Muscle of back (tissue), 11 donors: ENCODE results near the gene POLR2H. TPM values are rescaled to one million over a fixed set of nuclear protein-coding genes. Genes with fewer than 3 reads are reported as not detected.
A peak's percentile ranks its signal among the peaks of the same experiment; 100 is the strongest.

Experiments used
- DNase-seq, 3 donors: peaks; one replicate each; pipeline versions ENCODE4 v3.0.0 to v3.0.0-alpha.2; 2013
- polyA plus RNA-seq, 10 donors: library from polyadenylated mRNA; unstranded; fragments of 120-200 nt; gene quantifications; one replicate each; pipeline ENCODE4 v1.2.1, GENCODE V29; 2013; ENCODE audit not compliant: insufficient read length in 10 of 10

Gene POLR2H
- polyA plus RNA-seq, 10 donors: 40.0 to 61.4 (median 43.8) TPM

DNA sequence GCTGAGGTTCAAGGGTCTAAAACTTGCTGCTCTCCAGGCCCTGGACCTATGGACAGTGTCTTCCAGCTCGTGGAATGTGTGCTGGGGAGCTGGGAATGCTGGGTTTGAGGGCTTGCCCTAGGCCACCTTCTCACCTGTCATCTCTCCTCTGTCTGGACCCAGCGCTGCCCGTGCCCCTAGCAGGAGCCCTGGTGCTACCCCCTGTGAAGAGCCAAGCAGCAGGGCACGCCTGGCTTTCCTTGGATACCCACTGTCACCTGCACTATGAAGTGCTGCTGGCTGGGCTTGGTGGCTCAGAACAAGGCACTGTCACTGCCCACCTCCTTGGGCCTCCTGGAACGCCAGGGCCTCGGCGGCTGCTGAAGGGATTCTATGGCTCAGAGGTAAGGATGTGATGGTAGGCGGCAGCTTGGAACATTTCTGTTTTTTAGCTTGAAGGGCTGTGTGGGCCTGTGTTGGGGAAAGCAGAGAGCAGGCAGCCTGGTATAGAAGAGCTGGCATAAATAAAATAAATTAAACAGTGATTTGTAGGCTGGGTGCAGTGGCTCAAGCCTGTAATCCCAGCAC, 23.4 kb downstream of the POLR2H start:
- DNase-seq: no peak

DNA sequence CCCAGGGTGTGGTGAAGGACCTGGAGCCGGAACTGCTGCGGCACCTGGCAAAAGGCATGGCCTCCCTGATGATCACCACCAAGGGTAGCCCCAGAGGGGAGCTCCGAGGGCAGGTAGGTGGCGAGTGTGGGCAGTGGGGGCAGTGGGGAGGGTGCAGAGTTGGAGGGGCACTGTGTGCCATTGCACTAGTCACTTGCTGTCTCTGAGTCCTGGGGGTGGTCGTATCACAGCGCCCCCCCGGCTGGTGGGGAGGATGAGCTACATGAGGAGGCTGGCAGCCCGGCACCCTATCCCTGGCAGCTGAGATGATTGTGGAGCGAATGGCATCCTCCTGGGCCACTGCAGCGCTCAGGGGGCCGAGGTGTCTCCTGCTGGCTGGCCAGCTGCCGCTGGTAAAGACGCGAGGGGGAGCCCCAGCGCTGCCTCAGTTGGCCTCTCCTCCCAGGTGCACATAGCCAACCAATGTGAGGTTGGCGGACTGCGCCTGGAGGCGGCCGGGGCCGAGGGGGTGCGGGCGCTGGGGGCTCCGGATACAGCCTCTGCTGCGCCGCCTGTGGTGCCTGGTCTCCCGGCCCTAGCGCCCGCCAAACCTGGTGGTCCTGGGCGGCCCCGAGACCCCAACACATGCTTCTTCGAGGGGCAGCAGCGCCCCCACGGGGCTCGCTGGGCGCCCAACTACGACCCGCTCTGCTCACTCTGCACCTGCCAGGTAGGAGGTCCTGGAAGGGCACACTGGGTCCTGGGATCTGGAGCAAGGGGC, 24.7 kb downstream of the POLR2H start:
- no peak for DNase-seq

DNA sequence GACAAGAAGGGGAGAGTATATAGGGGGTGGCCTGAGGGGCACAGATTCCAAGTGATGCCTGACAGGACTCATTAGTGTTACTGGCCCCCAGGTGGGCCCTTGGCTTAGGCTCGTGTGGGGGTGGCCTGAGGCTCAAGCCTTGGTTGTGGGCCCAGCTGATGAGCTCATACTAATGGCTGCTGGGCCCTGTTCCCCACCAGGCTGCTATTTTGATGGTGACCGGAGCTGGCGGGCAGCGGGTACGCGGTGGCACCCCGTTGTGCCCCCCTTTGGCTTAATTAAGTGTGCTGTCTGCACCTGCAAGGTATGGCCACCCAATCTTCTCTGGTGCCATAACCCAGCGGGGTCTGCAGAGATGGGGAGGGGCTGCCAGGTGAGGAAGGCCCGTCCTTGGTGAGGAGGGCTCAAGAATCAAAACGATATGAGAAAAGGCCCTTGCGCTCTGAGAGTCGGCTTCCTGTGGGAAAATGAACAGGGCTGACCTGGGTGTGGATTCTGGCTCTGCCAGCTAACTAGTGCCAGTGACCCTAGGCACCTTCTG, 25.7 kb downstream of the POLR2H start:
- DNase-seq: no peak

DNA sequence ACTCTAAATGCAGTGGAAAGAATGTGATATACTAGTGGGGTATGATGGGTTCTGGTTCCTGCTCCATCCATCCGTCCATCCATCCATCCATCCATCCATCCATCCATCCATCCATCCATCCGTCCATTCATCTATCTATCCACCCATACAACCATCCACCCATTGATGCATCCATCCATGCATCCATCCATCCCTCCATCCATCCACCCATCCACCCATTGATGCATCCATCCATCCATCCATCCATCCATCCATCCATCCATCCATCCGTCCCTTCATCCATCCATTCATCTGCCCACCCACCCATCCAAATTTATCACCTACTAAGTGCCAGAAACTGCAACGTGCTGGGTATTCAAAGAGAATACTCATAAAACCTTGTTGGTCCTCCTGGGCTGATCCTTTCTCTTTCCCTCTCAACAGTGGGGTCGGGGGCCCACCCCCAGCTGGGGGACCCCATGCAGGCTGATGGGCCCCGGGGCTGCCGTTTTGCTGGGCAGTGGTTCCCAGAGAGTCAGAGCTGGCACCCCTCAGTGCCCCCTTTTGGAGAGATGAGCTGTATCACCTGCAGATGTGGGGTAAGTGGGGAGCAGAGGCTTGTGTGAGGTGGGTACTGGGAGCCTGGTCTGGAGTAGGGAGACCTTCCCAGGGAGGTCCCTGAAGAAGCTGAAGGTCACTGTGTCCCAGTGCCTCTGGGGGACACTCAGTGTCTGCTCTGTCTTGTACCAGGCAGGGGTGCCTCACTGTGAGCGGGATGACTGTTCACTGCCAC, 26.8 kb downstream of the POLR2H start:
- DNase-seq: no peak

DNA sequence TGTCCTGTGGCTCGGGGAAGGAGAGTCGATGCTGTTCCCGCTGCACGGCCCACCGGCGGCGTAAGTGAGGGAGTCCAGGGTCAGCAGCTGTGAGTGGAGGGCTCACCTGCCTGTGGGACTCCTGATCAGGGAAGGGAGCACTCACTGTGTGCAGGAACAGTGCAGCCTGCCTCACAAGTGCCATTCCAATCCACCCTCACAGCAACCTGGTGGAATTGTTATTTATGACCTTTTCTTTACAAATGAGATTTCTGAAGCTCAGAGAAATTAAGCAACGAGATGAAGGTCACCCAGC, 27.4 kb downstream of the POLR2H start:
- DNase-seq: no peak

DNA sequence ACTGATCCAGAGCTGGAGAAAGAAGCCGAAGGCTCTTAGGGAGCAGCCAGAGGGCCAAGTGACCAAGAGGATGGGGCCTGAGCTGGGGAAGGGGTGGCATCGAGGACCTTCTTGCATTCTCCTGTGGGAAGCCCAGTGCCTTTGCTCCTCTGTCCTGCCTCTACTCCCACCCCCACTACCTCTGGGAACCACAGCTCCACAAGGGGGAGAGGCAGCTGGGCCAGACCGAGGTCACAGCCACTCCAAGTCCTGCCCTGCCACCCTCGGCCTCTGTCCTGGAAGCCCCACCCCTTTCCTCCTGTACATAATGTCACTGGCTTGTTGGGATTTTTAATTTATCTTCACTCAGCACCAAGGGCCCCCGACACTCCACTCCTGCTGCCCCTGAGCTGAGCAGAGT, 27.9 kb downstream of the POLR2H start:
- no peak for DNase-seq

DNA sequence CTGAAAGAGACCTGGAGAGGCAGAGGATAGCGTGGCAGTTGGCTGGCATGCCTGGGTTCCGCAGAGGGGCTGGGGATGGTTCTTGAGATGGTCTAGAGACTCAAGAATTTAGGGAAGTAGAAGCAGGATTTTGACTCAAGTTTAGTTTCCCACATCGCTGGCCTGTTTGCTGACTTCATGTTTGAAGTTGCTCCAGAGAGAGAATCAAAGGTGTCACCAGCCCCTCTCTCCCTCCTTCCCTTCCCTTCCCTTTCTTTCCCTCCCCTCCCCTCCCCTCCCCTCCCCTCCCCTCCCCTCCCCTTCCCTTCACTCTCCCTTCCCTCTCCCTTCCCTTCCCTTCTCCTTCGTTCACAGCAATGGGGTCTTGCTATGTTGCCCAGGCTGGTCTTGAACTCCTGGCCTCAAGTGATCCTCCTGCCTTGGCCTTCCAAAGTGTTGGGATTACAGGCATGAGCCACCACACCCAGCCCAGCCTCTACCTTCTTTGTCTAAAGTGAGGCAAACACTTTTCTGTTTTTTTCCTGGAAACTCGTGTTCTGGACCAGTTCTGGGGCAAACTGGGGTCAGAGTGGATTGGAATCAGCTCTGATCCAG, 28.5 kb downstream of the POLR2H start:
- no peak for DNase-seq

DNA sequence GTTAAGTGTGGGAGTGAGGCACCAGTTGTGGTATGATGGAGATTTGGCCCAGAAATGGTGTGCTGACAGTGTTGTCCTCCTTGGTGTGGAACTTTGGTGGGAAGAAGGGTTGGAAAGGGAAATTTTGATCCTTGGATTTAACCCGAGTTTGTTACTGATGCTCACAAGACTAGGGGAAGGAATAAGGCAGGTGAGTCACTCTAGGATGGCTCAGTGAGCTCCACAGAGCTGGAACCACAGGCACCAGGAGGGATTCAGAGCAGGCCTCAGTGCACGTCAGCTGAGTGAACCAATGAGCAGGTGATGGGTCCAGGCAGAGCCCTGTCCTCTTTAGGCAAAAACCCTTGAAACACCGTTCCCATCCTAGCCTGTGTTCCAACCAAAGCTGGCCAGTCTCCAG, 29.8 kb downstream of the POLR2H start:
- no peak for DNase-seq

DNA sequence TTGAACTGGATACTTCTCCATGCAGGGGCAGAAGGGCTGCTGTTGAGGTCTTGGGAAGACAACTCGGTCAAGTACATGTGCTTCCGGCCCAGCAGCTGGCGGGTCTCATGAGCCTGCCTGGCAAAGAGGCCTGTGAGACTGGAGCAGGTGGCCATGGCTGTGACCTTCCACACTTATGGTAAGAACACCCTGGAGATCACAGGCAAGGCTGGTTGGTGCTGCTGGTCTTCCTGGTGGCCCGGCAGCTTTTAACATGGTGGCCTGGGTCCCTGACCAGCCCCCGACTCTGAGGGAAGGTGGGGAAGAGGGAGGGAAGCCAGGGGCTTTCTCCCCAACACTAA, 33.8 kb downstream of the POLR2H start:
- DNase-seq: peak in 1 of 3 donors; percentile 51

DNA sequence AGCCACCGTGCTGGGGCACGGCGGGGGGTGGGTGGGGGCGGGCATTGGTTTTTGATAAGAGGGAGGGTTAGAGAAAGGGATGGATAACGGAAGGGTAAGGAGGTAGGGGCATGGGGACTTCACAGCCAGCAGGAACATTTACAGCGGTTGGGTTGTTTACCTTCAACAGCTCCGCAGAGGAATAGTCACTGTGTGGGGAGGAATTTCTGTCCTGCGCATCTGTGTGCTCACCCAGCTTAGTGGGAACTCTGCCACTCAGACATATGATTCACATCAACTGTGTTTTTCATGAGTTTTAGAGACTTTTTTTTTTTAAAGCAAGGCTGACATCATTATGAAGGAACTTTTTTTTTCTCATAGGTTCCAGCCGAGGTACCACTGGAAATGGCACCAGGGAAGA, 37.9 kb downstream of the POLR2H start:
- DNase-seq: peak; percentile 84 to 90 (median 87)

DNA sequence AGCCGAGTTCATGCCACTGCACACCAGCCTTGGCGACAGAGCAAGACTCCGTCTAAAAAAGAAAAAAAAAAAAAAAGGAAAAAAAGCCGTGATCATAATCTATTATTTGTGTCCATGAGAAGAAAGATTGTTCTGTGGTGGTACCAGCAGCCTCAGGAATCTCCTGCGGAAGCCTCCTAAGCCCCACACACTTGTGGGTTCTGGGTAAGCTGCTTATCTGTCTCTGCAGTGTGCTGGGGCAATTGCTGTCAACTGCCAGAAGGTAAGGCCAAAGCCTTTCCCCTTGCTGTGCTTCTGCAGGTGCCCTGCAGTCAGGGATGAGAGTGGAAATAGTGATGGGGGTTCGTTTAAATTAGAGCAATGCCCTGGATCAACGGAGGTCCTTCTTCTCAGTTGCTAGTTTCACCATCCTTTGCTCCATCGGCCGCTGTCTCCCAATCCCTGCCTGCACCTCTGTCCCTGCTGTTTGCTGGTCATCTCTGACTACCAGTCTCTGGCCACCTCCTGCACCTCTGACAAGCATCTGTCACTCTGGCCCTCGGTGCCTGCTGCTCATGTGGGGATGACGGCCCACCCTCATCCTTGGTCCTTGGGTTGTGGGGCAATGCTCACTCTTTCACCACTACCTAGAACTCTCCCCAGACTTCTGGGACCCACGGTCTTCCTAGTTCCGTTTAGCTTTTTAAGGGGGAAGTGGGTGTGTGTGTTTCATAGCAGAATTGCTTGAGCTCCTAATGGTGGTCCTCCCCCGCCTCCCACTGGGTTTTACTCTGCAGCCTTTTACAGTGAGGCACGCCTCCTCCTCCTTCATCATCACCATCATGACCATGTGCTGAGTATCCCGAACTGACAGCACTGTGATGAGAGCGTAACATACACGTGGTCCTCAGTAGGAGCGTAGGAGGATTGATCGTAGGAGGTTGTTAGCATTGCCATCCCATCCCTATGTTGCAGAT, 43.8 kb downstream of the POLR2H start:
- DNase-seq: no peak

DNA sequence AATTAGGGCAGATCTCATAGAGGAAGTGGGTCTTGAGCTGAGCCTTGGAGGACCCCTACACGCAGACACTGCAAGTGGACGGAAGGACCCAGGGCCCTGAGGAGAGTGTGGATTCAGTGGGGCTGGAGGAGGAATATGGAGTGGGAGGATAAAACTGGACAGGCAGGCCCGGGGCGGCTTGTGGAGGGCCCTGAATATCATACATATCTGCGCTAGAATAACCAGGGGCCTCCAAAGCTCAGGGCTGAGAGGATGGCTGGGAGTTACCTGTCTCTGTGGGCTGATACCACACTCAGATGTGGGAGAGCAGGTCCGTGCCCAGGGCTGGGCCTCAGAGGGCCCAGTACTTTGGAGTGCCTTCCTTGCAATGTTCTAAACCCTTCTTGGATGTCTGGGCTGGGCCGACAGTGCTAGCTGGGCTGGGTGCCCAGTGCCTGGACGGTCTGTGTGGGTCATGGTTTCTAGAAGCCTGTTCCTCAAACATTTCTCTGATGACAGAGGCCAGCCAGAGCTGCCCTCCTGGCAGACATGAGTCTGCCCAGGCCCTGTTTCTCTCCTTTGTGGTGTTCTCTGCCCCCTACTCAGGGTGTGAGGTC, 47.9 kb downstream of the POLR2H start:
- DNase-seq: no peak

DNA sequence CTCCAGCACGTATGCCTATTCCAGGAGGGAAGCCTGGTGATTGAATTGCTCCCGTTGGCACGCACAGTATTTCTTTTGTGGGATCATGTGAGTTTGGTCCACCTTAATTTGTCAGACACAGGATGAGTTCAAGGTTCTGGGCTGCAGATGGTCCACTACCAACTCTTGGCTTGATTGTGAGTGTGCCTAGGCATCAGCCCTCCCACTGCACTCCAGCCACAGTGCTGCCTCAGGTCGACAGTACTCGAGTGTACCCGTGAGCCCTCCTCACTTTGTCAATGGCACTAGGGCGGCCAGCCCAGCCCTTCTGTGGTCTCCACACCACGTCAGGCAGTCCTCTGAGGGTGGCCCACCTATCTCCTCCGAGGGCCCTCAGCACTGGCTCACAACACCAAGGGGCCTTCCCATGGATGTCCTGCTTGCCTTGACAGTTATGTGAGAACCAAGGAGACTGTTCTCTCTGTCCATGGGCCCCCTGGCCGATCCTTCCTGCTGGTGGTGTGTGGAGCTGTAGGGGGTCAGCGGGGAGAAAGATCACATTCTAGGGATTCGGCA, 48.5 kb downstream of the POLR2H start:
- no peak for DNase-seq

DNA sequence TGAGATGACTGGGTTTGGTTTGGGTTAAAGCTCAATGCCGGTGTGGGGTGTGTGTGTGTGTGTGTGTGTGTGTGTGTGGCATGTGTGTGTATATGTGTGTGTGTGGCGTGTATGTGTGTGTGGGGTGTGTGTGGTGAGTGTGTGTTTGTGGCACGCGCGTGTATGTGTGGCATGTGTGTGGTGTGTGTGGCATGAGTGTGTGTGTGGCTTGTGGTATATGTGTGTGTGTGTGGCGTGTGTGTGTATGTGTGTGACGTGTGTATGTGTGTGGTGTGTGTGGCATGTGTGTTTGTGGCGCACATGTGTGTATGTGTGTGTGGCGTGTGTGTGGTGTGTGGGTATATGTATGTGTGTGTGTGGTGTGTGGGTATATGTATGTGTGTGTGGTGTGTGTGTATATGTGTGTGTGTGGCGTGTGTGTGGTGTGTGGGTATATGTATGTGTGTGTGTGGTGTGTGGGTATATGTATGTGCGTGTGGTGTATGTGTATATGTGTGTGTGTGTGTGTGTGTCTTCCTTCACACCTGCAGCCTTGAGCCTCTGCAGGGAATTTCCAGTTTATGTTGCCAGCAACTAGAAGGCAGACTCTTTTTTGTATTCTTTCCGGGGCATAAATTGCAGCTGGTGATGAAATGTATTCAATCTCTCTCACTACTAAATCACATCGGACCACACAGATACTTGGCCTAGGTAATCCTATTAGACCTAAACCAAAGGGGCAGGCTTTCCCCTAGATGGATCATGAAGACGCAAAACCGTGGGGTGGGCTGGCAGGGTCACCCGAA, 53.1 kb downstream of the POLR2H start:
- DNase-seq: no peak

DNA sequence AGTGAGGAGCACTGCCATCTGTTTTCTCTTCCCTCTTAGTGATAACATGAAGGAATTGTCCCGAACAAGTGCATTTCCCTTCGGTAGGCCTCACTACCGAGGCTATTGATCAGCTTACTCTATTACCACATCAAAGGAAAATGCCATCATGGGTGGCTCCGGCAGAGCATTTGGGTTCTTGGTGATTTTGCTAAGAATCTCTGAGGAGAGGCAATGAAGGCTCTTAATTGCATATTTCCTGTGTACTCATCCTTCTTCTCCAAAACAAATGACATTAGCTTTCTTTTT, 53.6 kb downstream of the POLR2H start:
- no peak for DNase-seq

DNA sequence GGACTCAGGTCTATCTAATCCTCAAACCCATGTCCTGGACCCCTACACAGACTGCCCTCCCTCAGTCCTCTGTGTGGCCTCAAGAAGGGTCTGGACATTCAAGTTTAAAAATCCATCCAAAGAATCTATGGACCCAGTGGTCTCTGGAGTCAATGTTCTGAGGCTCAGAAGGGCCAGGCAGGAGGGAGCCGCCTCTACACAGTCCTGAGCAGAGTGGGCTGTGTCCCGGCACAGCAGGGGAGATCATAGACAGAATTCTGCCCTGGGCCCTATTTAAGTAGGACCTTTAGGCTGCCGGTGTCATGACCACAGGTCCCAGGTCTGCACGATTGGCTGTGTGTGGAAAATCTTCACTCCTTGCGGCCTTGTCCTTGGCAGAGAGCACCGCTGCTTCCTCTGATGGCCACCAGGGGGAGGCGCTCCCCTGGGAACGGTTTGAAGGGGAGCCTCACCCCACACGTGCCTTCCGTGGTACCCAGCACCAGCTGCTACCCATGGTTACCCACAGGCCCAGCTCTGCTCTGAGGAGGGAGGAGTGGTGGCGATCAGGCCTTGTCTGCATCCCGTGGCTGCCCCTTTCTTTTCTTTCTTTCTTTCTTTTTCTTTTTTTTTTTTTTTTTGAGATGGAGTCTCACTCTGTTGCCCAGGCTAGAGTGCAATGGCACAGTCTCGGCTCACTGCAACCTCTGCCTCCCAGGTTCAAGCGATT, 56.3 kb downstream of the POLR2H start:
- DNase-seq: peak; percentile 36 to 63 (median 57)
